ENCODE results near the gene RAB31.

RAB31 gene

DNA sequence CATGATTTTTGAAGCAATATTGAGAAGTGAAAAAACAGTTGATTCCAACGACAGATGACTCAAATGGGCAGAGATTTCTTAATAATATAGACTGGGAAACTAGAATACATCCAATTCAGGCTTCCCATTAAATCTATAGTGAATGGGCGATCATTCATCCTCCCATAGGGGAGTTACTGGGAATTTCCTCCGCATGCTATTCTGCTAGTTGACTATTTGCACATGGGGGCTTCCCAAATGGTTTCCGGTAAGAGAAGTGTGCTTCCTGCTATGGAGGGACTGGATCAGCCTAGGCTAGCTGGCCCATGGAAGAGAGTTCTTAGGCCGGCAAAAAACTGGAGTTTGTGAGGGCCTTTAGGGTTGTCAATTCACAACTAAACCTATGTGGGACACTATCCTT is 203.1 kb downstream of the RAB31 start:
- H3K9me3 ChIP-seq (ENCODE audit: control insufficient read depth, low read length): no peaks in the 10 kb centered on the region

More for the DNA sequence above, 203.1 kb downstream of the RAB31 start:
- no peak overlapping the region for H3K4me3 ChIP-seq (ENCODE audit: low read depth, low read length)
- H3K27me3 ChIP-seq (ENCODE audit: control insufficient read depth, insufficient read depth, low read length): no peaks in the 10 kb centered on the region
- no peaks in the 10 kb centered on the region for H3K36me3 ChIP-seq (ENCODE audit: control insufficient read depth, insufficient read depth, low read length)
- H3K4me1 ChIP-seq: peaks cover 9% of the 10 kb centered on the region
- TF ChIP-seq, protein P1, sequence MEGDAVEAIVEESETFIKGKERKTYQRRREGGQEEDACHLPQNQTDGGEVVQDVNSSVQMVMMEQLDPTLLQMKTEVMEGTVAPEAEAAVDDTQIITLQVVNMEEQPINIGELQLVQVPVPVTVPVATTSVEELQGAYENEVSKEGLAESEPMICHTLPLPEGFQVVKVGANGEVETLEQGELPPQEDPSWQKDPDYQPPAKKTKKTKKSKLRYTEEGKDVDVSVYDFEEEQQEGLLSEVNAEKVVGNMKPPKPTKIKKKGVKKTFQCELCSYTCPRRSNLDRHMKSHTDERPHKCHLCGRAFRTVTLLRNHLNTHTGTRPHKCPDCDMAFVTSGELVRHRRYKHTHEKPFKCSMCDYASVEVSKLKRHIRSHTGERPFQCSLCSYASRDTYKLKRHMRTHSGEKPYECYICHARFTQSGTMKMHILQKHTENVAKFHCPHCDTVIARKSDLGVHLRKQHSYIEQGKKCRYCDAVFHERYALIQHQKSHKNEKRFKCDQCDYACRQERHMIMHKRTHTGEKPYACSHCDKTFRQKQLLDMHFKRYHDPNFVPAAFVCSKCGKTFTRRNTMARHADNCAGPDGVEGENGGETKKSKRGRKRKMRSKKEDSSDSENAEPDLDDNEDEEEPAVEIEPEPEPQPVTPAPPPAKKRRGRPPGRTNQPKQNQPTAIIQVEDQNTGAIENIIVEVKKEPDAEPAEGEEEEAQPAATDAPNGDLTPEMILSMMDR (IDR thresholded peaks at IDR 0.05): no peak
- H3K79me2 ChIP-seq: peaks cover 14% of the 10 kb centered on the region
- H2AFZ ChIP-seq: no peak overlapping the region
- no peak overlapping the region for H3K4me2 ChIP-seq (ENCODE audit: low read length)
- no peak overlapping the region for H3K27ac ChIP-seq
- no peak overlapping the region for H3K9ac ChIP-seq
